GM19395 (cell line): Measurements from ENCODE around the gene RPSA.
"Not testable (repeated sequence)": the region's sequence is repeated elsewhere in the genome, so short reads cannot be mapped to it uniquely, and the experiment has no call there.

Source experiments
- ATAC-seq: cut with Tn5 transposase; IDR thresholded peaks from one replicate; pipeline ENCODE4 v1.9.1; 2021; ENCODE audit warnings: mild to moderate bottlenecking, moderate library complexity; ENCODE audit not compliant: unreplicated experiment

Gene RPSA

GRCh38 chr3:39453872-39454271, 47.4 kb downstream of the RPSA start:
- not testable (repeated sequence) for ATAC-seq

GRCh38 chr3:39454591-39455217, 48.2 kb downstream of the RPSA start:
- ATAC-seq: no peak

GRCh38 chr3:39456159-39456558, 49.6 kb downstream of the RPSA start:
- no peak for ATAC-seq

- no peak for ATAC-seq
These were observed 50.8 kb downstream of the RPSA start for GRCh38 chr3:39457361-39457760.

- not testable (repeated sequence) for ATAC-seq
These were observed 52.1 kb downstream of the RPSA start for GRCh38 chr3:39458579-39458978.

- no peak for ATAC-seq
These were observed 54.2 kb downstream of the RPSA start for GRCh38 chr3:39460677-39461076.
